ENCODE results near the gene KCNS3.

DNA sequence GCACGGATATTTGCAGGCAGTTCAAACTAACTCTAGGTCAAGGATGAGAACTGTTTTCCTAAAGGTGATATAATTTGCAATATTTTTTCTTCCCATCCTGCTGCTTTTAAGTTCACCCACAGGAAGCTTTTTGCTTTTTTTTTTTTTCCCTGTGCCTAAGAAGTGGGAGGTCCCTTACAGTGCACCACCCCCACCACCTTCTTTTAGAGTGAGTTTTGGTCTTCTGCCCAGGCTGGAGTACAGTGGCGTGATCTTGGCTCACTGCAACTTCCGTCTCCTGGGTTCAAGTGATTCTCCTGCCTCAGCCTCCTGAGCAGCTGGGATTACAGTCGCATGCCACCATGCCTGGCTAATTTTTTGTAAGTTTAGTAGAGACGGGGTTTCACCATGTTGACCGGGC lies 82.5 kb downstream of the KCNS3 start:
- TF ChIP-seq, protein P1, sequence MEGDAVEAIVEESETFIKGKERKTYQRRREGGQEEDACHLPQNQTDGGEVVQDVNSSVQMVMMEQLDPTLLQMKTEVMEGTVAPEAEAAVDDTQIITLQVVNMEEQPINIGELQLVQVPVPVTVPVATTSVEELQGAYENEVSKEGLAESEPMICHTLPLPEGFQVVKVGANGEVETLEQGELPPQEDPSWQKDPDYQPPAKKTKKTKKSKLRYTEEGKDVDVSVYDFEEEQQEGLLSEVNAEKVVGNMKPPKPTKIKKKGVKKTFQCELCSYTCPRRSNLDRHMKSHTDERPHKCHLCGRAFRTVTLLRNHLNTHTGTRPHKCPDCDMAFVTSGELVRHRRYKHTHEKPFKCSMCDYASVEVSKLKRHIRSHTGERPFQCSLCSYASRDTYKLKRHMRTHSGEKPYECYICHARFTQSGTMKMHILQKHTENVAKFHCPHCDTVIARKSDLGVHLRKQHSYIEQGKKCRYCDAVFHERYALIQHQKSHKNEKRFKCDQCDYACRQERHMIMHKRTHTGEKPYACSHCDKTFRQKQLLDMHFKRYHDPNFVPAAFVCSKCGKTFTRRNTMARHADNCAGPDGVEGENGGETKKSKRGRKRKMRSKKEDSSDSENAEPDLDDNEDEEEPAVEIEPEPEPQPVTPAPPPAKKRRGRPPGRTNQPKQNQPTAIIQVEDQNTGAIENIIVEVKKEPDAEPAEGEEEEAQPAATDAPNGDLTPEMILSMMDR (IDR thresholded peaks at IDR 0.05; ENCODE audit: insufficient read depth, low read length): no peak
- no peak for TF ChIP-seq POLR2AphosphoS5 (IDR thresholded peaks at IDR 0.05; ENCODE audit: low read depth)
- TF ChIP-seq GABPA (IDR thresholded peaks at IDR 0.05; ENCODE audit: low read depth): no peak
- TF ChIP-seq, protein P2, sequence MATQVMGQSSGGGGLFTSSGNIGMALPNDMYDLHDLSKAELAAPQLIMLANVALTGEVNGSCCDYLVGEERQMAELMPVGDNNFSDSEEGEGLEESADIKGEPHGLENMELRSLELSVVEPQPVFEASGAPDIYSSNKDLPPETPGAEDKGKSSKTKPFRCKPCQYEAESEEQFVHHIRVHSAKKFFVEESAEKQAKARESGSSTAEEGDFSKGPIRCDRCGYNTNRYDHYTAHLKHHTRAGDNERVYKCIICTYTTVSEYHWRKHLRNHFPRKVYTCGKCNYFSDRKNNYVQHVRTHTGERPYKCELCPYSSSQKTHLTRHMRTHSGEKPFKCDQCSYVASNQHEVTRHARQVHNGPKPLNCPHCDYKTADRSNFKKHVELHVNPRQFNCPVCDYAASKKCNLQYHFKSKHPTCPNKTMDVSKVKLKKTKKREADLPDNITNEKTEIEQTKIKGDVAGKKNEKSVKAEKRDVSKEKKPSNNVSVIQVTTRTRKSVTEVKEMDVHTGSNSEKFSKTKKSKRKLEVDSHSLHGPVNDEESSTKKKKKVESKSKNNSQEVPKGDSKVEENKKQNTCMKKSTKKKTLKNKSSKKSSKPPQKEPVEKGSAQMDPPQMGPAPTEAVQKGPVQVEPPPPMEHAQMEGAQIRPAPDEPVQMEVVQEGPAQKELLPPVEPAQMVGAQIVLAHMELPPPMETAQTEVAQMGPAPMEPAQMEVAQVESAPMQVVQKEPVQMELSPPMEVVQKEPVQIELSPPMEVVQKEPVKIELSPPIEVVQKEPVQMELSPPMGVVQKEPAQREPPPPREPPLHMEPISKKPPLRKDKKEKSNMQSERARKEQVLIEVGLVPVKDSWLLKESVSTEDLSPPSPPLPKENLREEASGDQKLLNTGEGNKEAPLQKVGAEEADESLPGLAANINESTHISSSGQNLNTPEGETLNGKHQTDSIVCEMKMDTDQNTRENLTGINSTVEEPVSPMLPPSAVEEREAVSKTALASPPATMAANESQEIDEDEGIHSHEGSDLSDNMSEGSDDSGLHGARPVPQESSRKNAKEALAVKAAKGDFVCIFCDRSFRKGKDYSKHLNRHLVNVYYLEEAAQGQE (IDR thresholded peaks at IDR 0.05; ENCODE audit: insufficient replicate concordance, low read depth): no peak
- TF ChIP-seq SPI1 (IDR thresholded peaks at IDR 0.05; ENCODE audit: borderline replicate concordance, low read depth): no peak

Data from HL-60 (cell line).